Activated naive CD8-positive, alpha-beta T cell treated with anti-CD3 and anti-CD28 coated beads for 36 hours (primary cell): ENCODE data around the gene LIX1. TPM values are rescaled to one million over a fixed set of nuclear protein-coding genes. Genes with fewer than 3 reads are reported as not detected.
"Not testable (repeated sequence)": the region's sequence is repeated elsewhere in the genome, so short reads cannot be mapped to it uniquely, and the experiment has no call there.

Experiments
- DNase-seq: peaks from one replicate; pipeline ENCODE4 v3.0.0; 2021
- H3K27ac Mint-ChIP-seq: one replicate; pipeline ENCODE4 v1.8.0; 2022; ENCODE audit warnings: mild to moderate bottlenecking, moderate library complexity, mixed read lengths
- H3K27me3 Mint-ChIP-seq: one replicate; pipeline ENCODE4 v1.8.0; 2022; ENCODE audit warnings: mild to moderate bottlenecking, mixed read lengths
- H3K36me3 Mint-ChIP-seq: one replicate; pipeline ENCODE4 v1.8.0; 2021; ENCODE audit warnings: mild to moderate bottlenecking, mixed read lengths
- H3K4me1 Mint-ChIP-seq: one replicate; pipeline ENCODE4 v1.8.0; 2021; ENCODE audit warnings: mixed read lengths
- H3K4me3 Mint-ChIP-seq: one replicate; pipeline ENCODE4 v1.8.0; 2022; ENCODE audit warnings: mild to moderate bottlenecking, moderate library complexity, mixed read lengths
- H3K9me3 Mint-ChIP-seq: one replicate; pipeline ENCODE4 v1.8.0; 2022; ENCODE audit warnings: mixed read lengths
- total RNA-seq, 2 experiments: library from RNA; stranded (reverse); gene quantifications; one replicate each; pipeline ENCODE4 v1.2.3, GENCODE V29; 2021

LIX1 gene
- total RNA-seq, 2 experiments from 2014 or later, result not detected

DNA sequence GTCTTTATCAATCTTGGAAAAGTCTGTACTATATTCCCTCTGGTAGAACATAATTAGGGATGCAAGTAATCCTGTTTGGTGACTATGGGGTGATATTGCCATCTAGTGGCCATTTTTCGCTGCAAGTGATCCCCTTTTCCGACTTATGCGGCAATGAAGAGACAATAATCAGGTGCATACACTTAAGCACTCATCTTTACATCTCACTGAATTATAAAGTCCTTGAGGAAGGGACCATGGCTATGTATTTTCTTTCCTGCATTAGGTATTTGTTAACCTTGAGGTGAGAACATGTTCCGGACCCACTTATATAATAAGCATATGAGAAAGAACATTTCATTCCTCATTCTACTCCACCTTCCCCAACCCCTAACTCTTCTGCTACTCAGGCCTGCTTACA is 19.6 kb upstream of the LIX1 start:
- no peak for DNase-seq
- Mint-ChIP-seq H3K4me1 (peaks cover 17% of the 10 kb centered on the region), H3K36me3 (peaks cover 35% of the 10 kb centered on the region), H3K27me3 (no peaks in the 10 kb centered on the region), H3K27ac (no peak overlapping the region), H3K9me3 (peaks cover 16% of the 10 kb centered on the region), H3K4me3 (no peak overlapping the region)

GRCh38 chr5:97157689-97158088 is 15.3 kb upstream of the LIX1 start:
- peaks cover 20% of the 10 kb centered on the region for H3K9me3 Mint-ChIP-seq
- H3K4me1 Mint-ChIP-seq, result peaks cover 5% of the 10 kb centered on the region
- no peak for DNase-seq
- peaks cover 29% of the 10 kb centered on the region for H3K36me3 Mint-ChIP-seq
- H3K27me3 Mint-ChIP-seq, result no peaks in the 10 kb centered on the region
- H3K4me3 Mint-ChIP-seq, result no peak overlapping the region
- no peak overlapping the region for H3K27ac Mint-ChIP-seq

GRCh38 chr5:97151370-97151769 is 9.0 kb upstream of the LIX1 start:
- H3K4me1 Mint-ChIP-seq, result no peaks in the 10 kb centered on the region
- H3K27me3 Mint-ChIP-seq, result no peaks in the 10 kb centered on the region
- H3K36me3 Mint-ChIP-seq, result no peaks in the 10 kb centered on the region
- no peaks in the 10 kb centered on the region for H3K9me3 Mint-ChIP-seq
- H3K27ac Mint-ChIP-seq, result no peak overlapping the region
- H3K4me3 Mint-ChIP-seq, result no peak overlapping the region
- no peak for DNase-seq

DNA sequence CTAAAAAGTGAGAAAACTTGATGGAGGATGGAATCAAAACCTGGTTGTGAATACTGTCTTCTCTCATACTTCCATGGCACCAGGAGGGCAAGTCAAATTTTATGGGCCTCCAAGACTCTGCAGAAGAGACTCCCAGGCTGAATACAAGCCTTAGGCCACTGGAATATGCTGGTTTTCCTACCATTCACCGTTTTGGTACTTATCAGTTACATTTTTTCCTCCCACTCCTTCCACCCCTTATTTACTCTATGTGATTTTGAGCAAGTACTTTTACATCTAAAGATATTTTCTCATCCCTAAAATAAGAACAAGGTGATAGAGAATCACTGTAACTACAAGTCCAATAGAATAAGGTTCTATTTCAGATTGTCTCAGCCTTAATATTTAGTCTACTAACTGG is 8.0 kb upstream of the LIX1 start:
- DNase-seq, result no peak
- Mint-ChIP-seq H3K4me1 (no peaks in the 10 kb centered on the region), H3K36me3 (no peaks in the 10 kb centered on the region), H3K27ac (no peak overlapping the region), H3K27me3 (no peaks in the 10 kb centered on the region), H3K9me3 (no peaks in the 10 kb centered on the region), H3K4me3 (no peak overlapping the region)

DNA sequence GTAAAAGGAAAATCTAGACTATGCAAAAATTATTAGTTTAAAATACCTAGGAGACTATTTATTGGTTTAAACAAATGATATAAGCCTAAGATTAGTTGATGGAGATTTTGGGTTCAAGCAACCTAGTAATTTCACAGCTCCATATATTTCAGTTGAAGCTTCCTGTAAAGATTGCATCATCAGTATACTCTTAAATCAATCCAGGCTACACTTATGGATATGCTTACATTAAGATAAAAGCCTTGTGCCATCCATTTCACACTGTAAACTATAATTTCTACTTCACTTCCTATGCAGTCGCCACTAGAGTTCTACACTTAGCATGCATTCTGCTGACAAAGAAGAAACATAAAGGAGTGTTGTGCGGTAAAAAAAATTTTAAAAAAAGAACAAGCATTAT is 7.3 kb upstream of the LIX1 start:
- Mint-ChIP-seq H3K4me3 (no peak overlapping the region), H3K27me3 (no peaks in the 10 kb centered on the region), H3K4me1 (no peaks in the 10 kb centered on the region), H3K36me3 (no peaks in the 10 kb centered on the region), H3K27ac (no peak overlapping the region), H3K9me3 (no peaks in the 10 kb centered on the region)
- no peak for DNase-seq

DNA sequence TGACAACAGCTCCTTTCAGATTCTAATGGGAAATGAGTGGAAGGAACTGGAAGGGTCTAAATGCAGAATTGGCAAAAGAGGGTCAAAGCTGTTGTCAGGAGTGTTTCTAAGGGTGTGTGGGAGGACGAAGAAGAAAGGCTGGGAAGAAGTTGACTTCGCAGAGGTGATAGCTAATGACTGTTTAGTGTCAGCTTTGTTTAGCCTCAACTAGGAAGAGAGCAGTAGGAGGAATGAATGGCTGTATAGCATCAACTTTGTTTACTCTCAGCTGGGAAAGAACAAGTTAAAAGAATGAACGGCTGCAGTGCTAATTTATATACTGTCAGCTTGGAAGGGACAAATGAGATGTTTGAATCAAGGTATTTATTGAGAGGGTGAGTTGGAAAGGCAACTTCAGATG is 5.9 kb upstream of the LIX1 start:
- H3K4me3 Mint-ChIP-seq, result no peak overlapping the region
- no peaks in the 10 kb centered on the region for H3K36me3 Mint-ChIP-seq
- DNase-seq, result no peak
- H3K27me3 Mint-ChIP-seq, result no peaks in the 10 kb centered on the region
- no peak overlapping the region for H3K27ac Mint-ChIP-seq
- no peaks in the 10 kb centered on the region for H3K9me3 Mint-ChIP-seq
- no peaks in the 10 kb centered on the region for H3K4me1 Mint-ChIP-seq

- no peaks in the 10 kb centered on the region for H3K4me1 Mint-ChIP-seq
- no peak overlapping the region for H3K4me3 Mint-ChIP-seq
- no peaks in the 10 kb centered on the region for H3K9me3 Mint-ChIP-seq
- no peak for DNase-seq
- H3K27me3 Mint-ChIP-seq, result no peaks in the 10 kb centered on the region
- no peaks in the 10 kb centered on the region for H3K36me3 Mint-ChIP-seq
- no peak overlapping the region for H3K27ac Mint-ChIP-seq
Observed at GRCh38 chr5:97143704-97144103, 1.3 kb upstream of the LIX1 start.

GRCh38 chr5:97141539-97141938 is 872 bp downstream of the LIX1 start:
- DNase-seq, result no peak
- Mint-ChIP-seq H3K4me3 (no peak overlapping the region), H3K36me3 (no peaks in the 10 kb centered on the region), H3K27me3 (no peaks in the 10 kb centered on the region), H3K9me3 (no peaks in the 10 kb centered on the region), H3K4me1 (no peaks in the 10 kb centered on the region), H3K27ac (no peak overlapping the region)

- Mint-ChIP-seq H3K4me3 (no peak overlapping the region), H3K9me3 (no peaks in the 10 kb centered on the region), H3K27me3 (no peaks in the 10 kb centered on the region), H3K4me1 (no peaks in the 10 kb centered on the region), H3K27ac (no peak overlapping the region), H3K36me3 (no peaks in the 10 kb centered on the region)
- DNase-seq, result no peak
Observed at GRCh38 chr5:97141031-97141430, 1.4 kb downstream of the LIX1 start.

DNA sequence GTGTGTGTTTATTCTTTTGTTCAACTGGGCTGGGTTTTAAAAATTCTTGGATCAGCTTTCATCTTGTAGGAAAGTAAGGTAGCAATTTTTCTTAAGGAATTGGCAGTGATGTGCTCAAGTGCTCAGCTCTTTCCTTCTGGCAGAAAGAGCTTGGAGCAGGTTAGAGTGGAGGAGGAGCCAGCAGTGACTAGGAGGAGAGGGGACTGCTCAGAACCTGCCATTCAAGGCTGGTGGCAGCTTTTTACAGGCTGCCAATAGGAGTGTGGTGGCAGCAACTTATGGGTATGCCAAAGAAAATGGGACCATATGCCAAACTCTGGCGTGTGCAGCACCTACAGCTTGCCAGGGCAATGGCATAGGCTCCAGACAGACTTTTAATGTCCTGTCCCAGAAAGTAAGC is 2.2 kb downstream of the LIX1 start:
- not testable (repeated sequence) for H3K4me1 Mint-ChIP-seq, H3K27ac Mint-ChIP-seq, H3K27me3 Mint-ChIP-seq, DNase-seq, H3K4me3 Mint-ChIP-seq, H3K9me3 Mint-ChIP-seq, H3K36me3 Mint-ChIP-seq

DNA sequence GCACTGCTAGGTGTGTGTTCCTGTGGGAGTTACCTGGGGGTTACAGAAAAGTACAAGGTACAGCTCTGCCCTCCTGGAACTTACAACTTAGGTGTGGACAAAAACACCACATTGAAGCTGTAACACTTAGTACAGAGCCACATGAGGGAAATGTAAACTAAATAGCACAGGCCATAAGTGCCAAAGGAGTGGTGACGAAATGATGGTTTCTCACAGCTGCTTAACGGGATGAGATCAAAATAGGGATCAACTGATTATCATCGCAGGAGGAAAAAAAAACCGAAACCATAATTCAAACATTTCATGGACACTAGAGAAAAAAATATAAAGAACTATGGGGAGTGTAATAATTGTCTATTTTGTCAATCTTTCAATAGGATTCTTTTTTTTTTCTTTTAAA is 5.9 kb downstream of the LIX1 start:
- DNase-seq, result no peak
- Mint-ChIP-seq H3K4me3 (no peak overlapping the region), H3K27ac (no peak overlapping the region)

DNA sequence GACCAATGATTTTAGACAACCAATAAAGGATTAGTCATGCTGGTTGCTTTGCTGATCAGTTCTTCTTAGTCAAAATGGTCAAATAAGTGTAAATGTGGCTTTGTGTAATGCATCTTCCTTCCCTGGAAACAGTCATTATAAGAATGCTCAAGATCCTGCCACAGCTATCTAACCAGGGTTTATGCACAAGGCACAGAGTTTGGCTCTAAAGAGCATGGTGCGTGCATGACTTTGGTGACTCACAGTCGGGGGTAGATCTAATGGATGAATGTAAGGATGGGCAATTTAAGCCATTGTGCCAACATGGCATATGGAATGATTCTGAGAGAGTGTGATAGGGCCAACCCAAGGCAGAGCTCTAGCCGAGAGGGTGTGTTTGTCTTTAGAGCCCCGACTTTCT is 6.5 kb downstream of the LIX1 start:
- Mint-ChIP-seq H3K9me3 (no peaks in the 10 kb centered on the region), H3K4me3 (no peak overlapping the region), H3K27ac (no peak overlapping the region), H3K36me3 (no peaks in the 10 kb centered on the region), H3K27me3 (no peaks in the 10 kb centered on the region), H3K4me1 (peaks cover 6% of the 10 kb centered on the region)
- DNase-seq, result no peak

More for the DNA sequence above, 5.9 kb downstream of the LIX1 start:
- H3K36me3 Mint-ChIP-seq, result no peaks in the 10 kb centered on the region
- H3K4me1 Mint-ChIP-seq, result peaks cover 6% of the 10 kb centered on the region
- H3K9me3 Mint-ChIP-seq, result no peaks in the 10 kb centered on the region
- no peaks in the 10 kb centered on the region for H3K27me3 Mint-ChIP-seq

GRCh38 chr5:97134634-97135033 is 7.8 kb downstream of the LIX1 start:
- H3K4me3 Mint-ChIP-seq, result no peak overlapping the region
- no peaks in the 10 kb centered on the region for H3K36me3 Mint-ChIP-seq
- peaks cover 3% of the 10 kb centered on the region for H3K27me3 Mint-ChIP-seq
- no peak for DNase-seq
- H3K9me3 Mint-ChIP-seq, result no peaks in the 10 kb centered on the region
- H3K4me1 Mint-ChIP-seq, result peaks cover 6% of the 10 kb centered on the region
- H3K27ac Mint-ChIP-seq, result no peak overlapping the region

GRCh38 chr5:97133101-97133500 is 9.3 kb downstream of the LIX1 start:
- no peak for DNase-seq
- Mint-ChIP-seq H3K27me3 (peaks cover 6% of the 10 kb centered on the region), H3K27ac (no peak overlapping the region), H3K4me3 (no peak overlapping the region), H3K4me1 (peaks cover 6% of the 10 kb centered on the region), H3K36me3 (no peaks in the 10 kb centered on the region), H3K9me3 (no peaks in the 10 kb centered on the region)

DNA sequence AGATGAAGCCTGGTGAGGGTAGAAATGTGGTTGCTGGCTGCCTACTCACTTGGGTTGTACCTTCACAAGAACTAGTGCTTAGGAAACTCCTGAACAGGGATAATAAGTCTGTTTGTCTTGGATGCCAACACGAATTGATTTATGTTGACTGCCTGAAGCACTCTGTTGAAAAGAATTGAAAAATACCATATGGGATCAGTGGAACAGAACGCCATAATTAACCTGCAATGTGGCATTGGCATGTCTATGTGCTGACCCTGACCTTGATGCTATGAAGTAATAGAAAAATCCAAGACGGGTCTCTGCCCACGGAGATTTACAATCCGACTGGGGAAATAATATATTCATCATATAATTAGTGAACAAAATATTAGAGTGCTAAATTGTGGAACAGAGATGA is 10.5 kb downstream of the LIX1 start:
- peaks cover 6% of the 10 kb centered on the region for H3K27me3 Mint-ChIP-seq
- H3K4me1 Mint-ChIP-seq, result peaks cover 6% of the 10 kb centered on the region
- no peak for DNase-seq
- H3K9me3 Mint-ChIP-seq, result no peaks in the 10 kb centered on the region
- H3K36me3 Mint-ChIP-seq, result no peaks in the 10 kb centered on the region
- H3K4me3 Mint-ChIP-seq, result no peak overlapping the region
- no peak overlapping the region for H3K27ac Mint-ChIP-seq

DNA sequence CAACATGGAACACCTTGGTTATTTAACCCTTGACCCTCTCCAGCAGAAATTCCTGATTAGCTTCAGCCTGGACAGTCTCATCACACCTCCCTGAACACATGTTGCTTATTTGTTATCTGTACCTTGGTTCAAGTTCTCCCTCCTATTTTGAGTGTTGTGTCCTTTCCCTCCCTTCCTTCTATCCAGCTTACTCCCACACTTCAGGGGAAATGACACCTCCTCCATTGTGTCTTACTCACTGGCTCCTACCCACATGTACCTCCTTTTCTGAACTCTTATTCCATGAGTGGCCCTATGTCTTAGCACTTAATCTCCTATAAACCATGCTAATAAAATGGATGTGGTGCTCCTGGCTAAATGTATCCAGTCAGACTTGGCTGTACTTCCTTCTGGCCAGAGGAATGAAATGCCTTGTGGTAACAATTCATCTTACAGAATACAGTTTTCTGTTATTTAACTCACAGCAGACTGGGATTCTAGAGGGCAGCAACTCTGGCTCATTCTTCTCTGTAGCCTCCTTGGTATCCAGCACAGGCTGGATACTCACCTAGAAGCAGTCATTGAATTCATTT is 11.2 kb downstream of the LIX1 start:
- no peaks in the 10 kb centered on the region for H3K9me3 Mint-ChIP-seq
- H3K27ac Mint-ChIP-seq, result no peak overlapping the region
- DNase-seq, result no peak
- peaks cover 6% of the 10 kb centered on the region for H3K4me1 Mint-ChIP-seq
- peaks cover 6% of the 10 kb centered on the region for H3K27me3 Mint-ChIP-seq
- no peaks in the 10 kb centered on the region for H3K36me3 Mint-ChIP-seq
- H3K4me3 Mint-ChIP-seq, result no peak overlapping the region

DNA sequence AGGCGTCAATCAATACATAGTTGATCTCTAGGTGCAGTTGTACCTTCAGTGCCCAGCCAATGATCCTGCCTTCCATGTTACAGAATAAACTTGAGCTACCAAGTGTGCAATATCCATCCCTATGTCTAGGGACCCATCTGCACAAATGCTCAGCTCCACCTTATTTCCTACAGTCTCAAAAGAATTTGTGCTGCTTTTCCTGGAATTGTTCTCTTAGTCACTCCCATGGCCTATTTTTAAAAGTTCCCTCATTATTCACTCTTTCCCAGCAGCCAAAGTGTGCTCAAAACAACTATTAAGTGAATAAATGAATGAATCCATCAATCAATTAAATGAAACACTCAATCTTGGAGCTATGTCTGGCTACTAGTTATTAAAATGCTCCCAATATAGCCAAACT is 14.7 kb downstream of the LIX1 start:
- H3K4me3 Mint-ChIP-seq, result no peak overlapping the region
- H3K27ac Mint-ChIP-seq, result no peak overlapping the region
- no peaks in the 10 kb centered on the region for H3K9me3 Mint-ChIP-seq
- DNase-seq, result no peak
- peaks cover 6% of the 10 kb centered on the region for H3K27me3 Mint-ChIP-seq
- H3K36me3 Mint-ChIP-seq, result no peaks in the 10 kb centered on the region
- no peaks in the 10 kb centered on the region for H3K4me1 Mint-ChIP-seq
